Lung (tissue), 12 donors: ENCODE data around the gene INTS11. TPM values are rescaled to one million over a fixed set of nuclear protein-coding genes. Genes with fewer than 3 reads are reported as not detected.

Source experiments
- ATAC-seq: fragments of 200-7000 bp; cut with Tn5 transposase; one replicate; pipeline ENCODE4 v1.9.1; 2020; ENCODE audit warnings: moderate number of reproducible peaks; ENCODE audit not compliant: insufficient read depth, low FRiP score
- DNase-seq, 3 donors: peaks; one replicate each; pipeline ENCODE4 v3.0.0-alpha.2; 2013 to 2017
- H3K27ac ChIP-seq, 2 donors: one replicate each; pipeline ENCODE4 v1.5.1; 2013; ENCODE audit warnings: mild to moderate bottlenecking in 2 of 2, moderate library complexity in 2 of 2, control low read depth in 1 of 2, inconsistent platforms in 1 of 2, low read depth in 1 of 2, low read length in 1 of 2
- H3K27me3 ChIP-seq, 3 donors: one replicate each; pipeline ENCODE4 v1.5.1; 2013; ENCODE audit warnings: low read length in 2 of 3; ENCODE audit not compliant: control insufficient read depth in 3 of 3, insufficient read depth in 3 of 3
- H3K36me3 ChIP-seq, 4 donors: one replicate each; pipeline ENCODE4 v1.5.1; 2013; ENCODE audit warnings: low read length in 4 of 4, mild to moderate bottlenecking in 1 of 4, moderate library complexity in 1 of 4; ENCODE audit not compliant: control insufficient read depth in 4 of 4, insufficient read depth in 4 of 4
- H3K4me1 ChIP-seq, 5 donors: one replicate each; pipeline ENCODE4 v1.5.1; 2013; ENCODE audit warnings: low read length in 5 of 5, mild to moderate bottlenecking in 2 of 5, moderate library complexity in 1 of 5; ENCODE audit not compliant: control insufficient read depth in 5 of 5, insufficient read depth in 5 of 5
- H3K4me3 ChIP-seq: one replicate; pipeline ENCODE4 v1.5.1; 2013; ENCODE audit warnings: mild to moderate bottlenecking, control low read depth, moderate library complexity
- H3K9ac ChIP-seq, 2 donors: one replicate each; pipeline ENCODE4 v1.5.1; 2013; ENCODE audit warnings: low read length in 2 of 2, control low read depth in 1 of 2; ENCODE audit not compliant: insufficient read depth in 1 of 2
- H3K9me3 ChIP-seq, 4 donors: one replicate each; pipeline ENCODE4 v1.5.1; 2013; ENCODE audit warnings: low read length in 3 of 4, mild to moderate bottlenecking in 1 of 4, moderate library complexity in 1 of 4; ENCODE audit not compliant: control insufficient read depth in 4 of 4, insufficient read depth in 3 of 4
- WGBS, 2 donors: extraction: QIAGEN DNeasy Blood & Tissue Kit; methylation state at CpG; one replicate each; pipeline ENCODE4 v1.1.7; 2013; 5-methylcytosine and 5-hydroxymethylcytosine counted together
- polyA plus RNA-seq, 2 donors: library from polyadenylated mRNA; stranded (reverse); fragments of 200-250 nt; gene quantifications; one replicate each; pipeline ENCODE4 v1.2.1, GENCODE V29; 2013
- total RNA-seq, 2 donors: library from RNA; depleted of rRNA in 1 of 2; stranded (reverse); fragments of >200 nt in 1 of 2; gene quantifications; one replicate each; pipeline ENCODE4 v1.2.1, GENCODE V29; 2014 to 2021
- TF ChIP-seq, protein P1 (sequence below): IDR thresholded peaks from 2 replicates; pipeline ENCODE4 v1.5.1; 2012; ENCODE audit warnings: mild to moderate bottlenecking; ENCODE audit errors: control extremely low read depth, extremely low read depth
- donor health status: control.
- donor health status: control.
- donor health status: Bipolar disorder and iron deficiency.
- donor health status: healthy.
- donor health status: DM: yes; HTN: yes; CAD: no.

Gene INTS11
- total and polyA plus RNA-seq, 4 donors, result 89.8 to 130 (median 96.7) TPM

DNA sequence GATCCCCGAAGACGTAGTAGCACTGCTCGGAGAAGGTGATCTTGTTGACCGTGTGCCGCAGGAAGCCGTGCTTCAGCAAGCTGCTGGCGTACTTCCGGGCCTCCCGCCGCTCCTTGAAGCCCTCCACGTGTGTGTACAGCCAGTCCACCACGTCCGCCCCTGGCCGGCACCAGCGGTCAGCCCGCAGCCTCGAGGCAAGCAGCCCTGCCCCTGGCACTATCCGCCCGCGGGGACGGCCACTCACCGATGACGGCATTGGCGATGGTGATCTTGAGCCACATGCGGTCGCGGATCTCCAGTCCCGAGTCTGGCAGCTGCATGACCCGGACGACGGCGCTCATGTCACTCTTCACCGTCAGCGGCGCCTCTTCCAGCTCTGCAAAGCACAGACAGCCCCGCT is 13.8 kb upstream of the INTS11 start:
- no peak overlapping the region for H3K4me3 ChIP-seq
- ATAC-seq (no peak), DNase-seq (no peak)
- H3K36me3 ChIP-seq, result peaks cover 4 to 60% (median 11%) of the 10 kb centered on the region in 4 donors
- WGBS, 2 donors, result 96 to 98% methylated on average over 36 of the region's 36 CpGs
- TF ChIP-seq, protein P1, sequence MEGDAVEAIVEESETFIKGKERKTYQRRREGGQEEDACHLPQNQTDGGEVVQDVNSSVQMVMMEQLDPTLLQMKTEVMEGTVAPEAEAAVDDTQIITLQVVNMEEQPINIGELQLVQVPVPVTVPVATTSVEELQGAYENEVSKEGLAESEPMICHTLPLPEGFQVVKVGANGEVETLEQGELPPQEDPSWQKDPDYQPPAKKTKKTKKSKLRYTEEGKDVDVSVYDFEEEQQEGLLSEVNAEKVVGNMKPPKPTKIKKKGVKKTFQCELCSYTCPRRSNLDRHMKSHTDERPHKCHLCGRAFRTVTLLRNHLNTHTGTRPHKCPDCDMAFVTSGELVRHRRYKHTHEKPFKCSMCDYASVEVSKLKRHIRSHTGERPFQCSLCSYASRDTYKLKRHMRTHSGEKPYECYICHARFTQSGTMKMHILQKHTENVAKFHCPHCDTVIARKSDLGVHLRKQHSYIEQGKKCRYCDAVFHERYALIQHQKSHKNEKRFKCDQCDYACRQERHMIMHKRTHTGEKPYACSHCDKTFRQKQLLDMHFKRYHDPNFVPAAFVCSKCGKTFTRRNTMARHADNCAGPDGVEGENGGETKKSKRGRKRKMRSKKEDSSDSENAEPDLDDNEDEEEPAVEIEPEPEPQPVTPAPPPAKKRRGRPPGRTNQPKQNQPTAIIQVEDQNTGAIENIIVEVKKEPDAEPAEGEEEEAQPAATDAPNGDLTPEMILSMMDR, result no peak
- H3K9ac ChIP-seq, result no peak overlapping the region
- peaks cover 0 to 5% (median 0%) of the 10 kb centered on the region in 4 donors for H3K9me3 ChIP-seq
- no peak overlapping the region for H3K27ac ChIP-seq
- no peaks in the 10 kb centered on the region for H3K27me3 ChIP-seq
- no peaks in the 10 kb centered on the region for H3K4me1 ChIP-seq

DNA sequence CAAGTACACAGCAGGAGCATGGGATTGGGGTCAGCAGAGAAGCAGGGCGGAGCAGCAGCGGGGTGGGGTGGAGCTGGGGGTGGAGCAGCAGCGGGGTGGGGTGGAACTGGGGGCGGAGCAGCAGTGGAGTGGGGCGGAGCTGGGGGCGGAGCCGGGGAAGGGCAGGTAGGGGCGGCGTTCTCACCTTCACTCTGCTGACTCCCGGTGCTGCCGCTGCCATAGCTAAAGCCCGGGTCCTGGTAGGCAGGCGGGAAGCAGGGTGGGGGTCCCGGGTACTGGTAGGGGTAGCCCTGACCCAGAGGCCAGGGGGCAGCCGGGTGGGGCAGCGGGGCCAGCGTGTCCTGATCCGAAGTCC is 13.3 kb upstream of the INTS11 start:
- H3K27ac ChIP-seq, result no peak overlapping the region
- TF ChIP-seq, protein P1, result no peak
- no peaks in the 10 kb centered on the region for H3K4me1 ChIP-seq
- H3K27me3 ChIP-seq, result no peaks in the 10 kb centered on the region
- no peak for DNase-seq
- H3K36me3 ChIP-seq, result peaks cover 4 to 60% (median 11%) of the 10 kb centered on the region in 4 donors
- H3K9me3 ChIP-seq, result peaks cover 0 to 5% (median 0%) of the 10 kb centered on the region in 4 donors
- no peak overlapping the region for H3K9ac ChIP-seq
- H3K4me3 ChIP-seq, result no peak overlapping the region
- 86 to 91% methylated on average over 18 of the region's 18 CpGs for WGBS, 2 donors
- no peak for ATAC-seq

DNA sequence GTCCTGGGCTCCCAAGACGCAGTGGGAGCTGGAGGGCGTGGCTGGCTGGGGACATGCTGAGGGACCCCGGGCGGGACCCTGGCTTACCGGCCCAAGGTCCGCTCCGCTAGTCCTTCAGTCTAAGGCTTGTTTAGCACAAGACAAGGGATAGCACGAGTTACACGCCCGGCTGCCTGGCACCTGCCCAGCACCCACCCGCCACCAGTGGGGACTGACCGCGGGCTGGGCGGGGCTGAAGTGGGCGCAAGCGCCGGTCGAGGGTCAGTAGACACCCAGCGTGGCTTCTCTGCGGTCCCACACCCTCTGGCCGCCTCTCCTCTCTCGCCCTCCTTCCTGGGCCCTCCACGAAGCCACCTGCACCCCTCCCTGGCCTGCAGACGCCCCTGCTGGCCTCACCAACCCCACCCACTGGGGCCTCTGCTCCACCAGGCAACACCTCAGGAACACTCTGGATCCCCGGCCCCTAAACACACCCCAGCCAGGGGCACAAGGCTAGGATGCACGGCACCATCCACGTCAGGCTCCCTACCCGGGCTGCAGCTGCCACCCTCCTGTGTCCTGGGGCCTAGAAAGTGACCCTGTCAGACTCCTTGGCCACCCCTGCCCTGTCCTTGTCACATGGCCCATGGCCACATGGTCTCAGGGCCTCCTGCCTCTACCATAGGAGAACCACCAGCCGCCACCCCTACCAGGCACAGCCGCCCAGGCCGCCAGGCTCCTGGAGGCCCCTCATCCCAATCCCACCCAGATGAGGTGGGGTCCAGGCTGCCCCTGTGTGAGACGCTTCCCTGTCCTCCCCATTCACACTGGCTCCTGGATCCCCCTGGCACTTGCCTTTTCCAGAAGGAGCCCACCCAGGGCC is 12.7 kb upstream of the INTS11 start:
- Histone ChIP-seq H3K27ac (no peak overlapping the region), H3K4me3 (no peak overlapping the region), H3K9ac (no peak overlapping the region), H3K36me3 (peaks cover 4 to 59% (median 11%) of the 10 kb centered on the region in 4 donors), H3K27me3 (no peaks in the 10 kb centered on the region), H3K4me1 (peaks cover 0 to 2% (median 0%) of the 10 kb centered on the region in 5 donors), H3K9me3 (peaks cover 0 to 5% (median 0%) of the 10 kb centered on the region in 4 donors)
- ATAC-seq (no peak), DNase-seq (no peak)
- TF ChIP-seq, protein P1, result no peak
- WGBS, 2 donors, result 97 to 98% methylated on average over 24 to 32 of the region's 32 CpGs
